Immature natural killer cell (primary cell): ENCODE measurements around the gene CD40. TPM values are rescaled to one million over a fixed set of nuclear protein-coding genes. Genes with fewer than 3 reads are reported as not detected.

ENCODE experiments used
- DNase-seq, 3 donors: peaks; one replicate each; pipeline ENCODE4 v3.0.0; 2022; ENCODE audit warnings: mixed read lengths in 1 of 3
- H3K27ac Mint-ChIP-seq, 6 donors: one replicate each; pipeline ENCODE4 v1.8.0; 2020; ENCODE audit warnings: mixed read lengths in 6 of 6, mild to moderate bottlenecking in 5 of 6, inconsistent platforms in 4 of 6, moderate library complexity in 3 of 6
- H3K27me3 Mint-ChIP-seq, 3 donors: one replicate each; pipeline ENCODE4 v1.8.0; 2020 to 2021; ENCODE audit warnings: low read depth in 3 of 3, mild to moderate bottlenecking in 3 of 3, mixed read lengths in 3 of 3, moderate library complexity in 3 of 3, inconsistent platforms in 1 of 3
- H3K36me3 Mint-ChIP-seq, 3 donors: one replicate each; pipeline ENCODE4 v1.8.0; 2020; ENCODE audit warnings: mixed read lengths in 3 of 3, inconsistent platforms in 2 of 3, mild to moderate bottlenecking in 2 of 3
- H3K4me1 Mint-ChIP-seq, 2 donors: one replicate each; pipeline ENCODE4 v1.8.0; 2020; ENCODE audit warnings: inconsistent platforms in 2 of 2, mild to moderate bottlenecking in 2 of 2, mixed read lengths in 2 of 2, moderate library complexity in 1 of 2
- H3K4me3 Mint-ChIP-seq, 5 donors: one replicate each; pipeline ENCODE4 v1.8.0; 2020; ENCODE audit warnings: mild to moderate bottlenecking in 5 of 5, mixed read lengths in 5 of 5, inconsistent platforms in 3 of 5, moderate library complexity in 3 of 5
- H3K9me3 Mint-ChIP-seq, 6 donors: one replicate each; pipeline ENCODE4 v1.8.0; 2020; ENCODE audit warnings: mild to moderate bottlenecking in 6 of 6, mixed read lengths in 6 of 6, inconsistent platforms in 4 of 6, moderate library complexity in 3 of 6
- polyA plus RNA-seq, 3 donors: library from polyadenylated mRNA; unstranded; fragments of 300-500 nt; fragmentation: Illumina TruSeq; gene quantifications; one replicate each; pipeline ENCODE4 v1.2.3, GENCODE V29; 2021

Gene CD40
- polyA plus RNA-seq, 3 donors from 2014 or later, result 4.3 to 8.3 (median 7.0) TPM

GRCh38 chr20:46133886-46134654, 16.0 kb downstream of the CD40 start:
- Mint-ChIP-seq H3K36me3 (no peaks in the 10 kb centered on the region), H3K9me3 (no peaks in the 10 kb centered on the region), H3K27ac (no peak overlapping the region), H3K4me3 (no peak overlapping the region), H3K4me1 (no peaks in the 10 kb centered on the region), H3K27me3 (peaks cover 6 to 20% (median 11%) of the 10 kb centered on the region in 3 donors)
- no peak for DNase-seq

GRCh38 chr20:46134716-46135115, 16.6 kb downstream of the CD40 start:
- Mint-ChIP-seq H3K9me3 (no peaks in the 10 kb centered on the region), H3K27me3 (peaks cover 9 to 20% (median 9%) of the 10 kb centered on the region in 3 donors), H3K4me3 (no peak overlapping the region), H3K27ac (no peak overlapping the region), H3K36me3 (no peaks in the 10 kb centered on the region), H3K4me1 (no peaks in the 10 kb centered on the region)
- DNase-seq, result no peak

GRCh38 chr20:46135856-46136633, 17.9 kb downstream of the CD40 start:
- no peaks in the 10 kb centered on the region for H3K4me1 Mint-ChIP-seq
- no peak overlapping the region for H3K4me3 Mint-ChIP-seq
- DNase-seq, result no peak
- H3K36me3 Mint-ChIP-seq, result no peaks in the 10 kb centered on the region
- no peak overlapping the region for H3K27ac Mint-ChIP-seq
- peaks cover 9 to 19% (median 9%) of the 10 kb centered on the region in 3 donors for H3K27me3 Mint-ChIP-seq
- no peaks in the 10 kb centered on the region for H3K9me3 Mint-ChIP-seq

- no peak for DNase-seq
- no peaks in the 10 kb centered on the region for H3K36me3 Mint-ChIP-seq
- no peaks in the 10 kb centered on the region for H3K4me1 Mint-ChIP-seq
- H3K4me3 Mint-ChIP-seq, result no peak overlapping the region
- peaks cover 3 to 20% (median 6%) of the 10 kb centered on the region in 3 donors for H3K27me3 Mint-ChIP-seq
- H3K27ac Mint-ChIP-seq, result no peak overlapping the region
- H3K9me3 Mint-ChIP-seq, result no peaks in the 10 kb centered on the region
Measured at GRCh38 chr20:46137816-46138215, 19.7 kb downstream of the CD40 start.

GRCh38 chr20:46139266-46139889, 21.3 kb downstream of the CD40 start:
- H3K4me3 Mint-ChIP-seq, result no peak overlapping the region
- no peak for DNase-seq
- no peaks in the 10 kb centered on the region for H3K36me3 Mint-ChIP-seq
- no peaks in the 10 kb centered on the region for H3K4me1 Mint-ChIP-seq
- no peaks in the 10 kb centered on the region for H3K9me3 Mint-ChIP-seq
- H3K27ac Mint-ChIP-seq, result no peak overlapping the region
- H3K27me3 Mint-ChIP-seq, result peaks cover 3 to 20% (median 6%) of the 10 kb centered on the region in 3 donors

- no peaks in the 10 kb centered on the region for H3K9me3 Mint-ChIP-seq
- H3K27ac Mint-ChIP-seq, result no peak overlapping the region
- no peaks in the 10 kb centered on the region for H3K4me1 Mint-ChIP-seq
- no peaks in the 10 kb centered on the region for H3K36me3 Mint-ChIP-seq
- DNase-seq, result no peak
- H3K4me3 Mint-ChIP-seq, result no peak overlapping the region
- H3K27me3 Mint-ChIP-seq, result peaks cover 6 to 20% (median 6%) of the 10 kb centered on the region in 3 donors
Measured at GRCh38 chr20:46139908-46140482, 21.9 kb downstream of the CD40 start.

GRCh38 chr20:46142124-46142523, 24.0 kb downstream of the CD40 start:
- no peak overlapping the region for H3K27ac Mint-ChIP-seq
- H3K36me3 Mint-ChIP-seq, result no peaks in the 10 kb centered on the region
- H3K4me3 Mint-ChIP-seq, result no peak overlapping the region
- no peak for DNase-seq
- H3K4me1 Mint-ChIP-seq, result no peaks in the 10 kb centered on the region
- no peaks in the 10 kb centered on the region for H3K9me3 Mint-ChIP-seq
- peaks cover 6 to 14% (median 6%) of the 10 kb centered on the region in 3 donors for H3K27me3 Mint-ChIP-seq

GRCh38 chr20:46144432-46145025, 26.4 kb downstream of the CD40 start:
- Mint-ChIP-seq H3K27ac (no peak overlapping the region), H3K36me3 (no peaks in the 10 kb centered on the region), H3K4me1 (no peaks in the 10 kb centered on the region), H3K4me3 (no peak overlapping the region), H3K9me3 (no peaks in the 10 kb centered on the region), H3K27me3 (peaks cover 4 to 8% (median 5%) of the 10 kb centered on the region in 3 donors)
- DNase-seq, result no peak

GRCh38 chr20:46145713-46146112, 27.6 kb downstream of the CD40 start:
- H3K9me3 Mint-ChIP-seq, result no peaks in the 10 kb centered on the region
- H3K4me1 Mint-ChIP-seq, result no peaks in the 10 kb centered on the region
- no peak overlapping the region for H3K27ac Mint-ChIP-seq
- peaks cover 3 to 6% (median 4%) of the 10 kb centered on the region in 3 donors for H3K27me3 Mint-ChIP-seq
- no peaks in the 10 kb centered on the region for H3K36me3 Mint-ChIP-seq
- no peak overlapping the region for H3K4me3 Mint-ChIP-seq
- no peak for DNase-seq

GRCh38 chr20:46148313-46149208, 30.4 kb downstream of the CD40 start:
- DNase-seq, result no peak
- H3K27ac Mint-ChIP-seq, result no peak overlapping the region
- H3K27me3 Mint-ChIP-seq, result peaks cover 0 to 3% (median 2%) of the 10 kb centered on the region in 3 donors
- no peaks in the 10 kb centered on the region for H3K9me3 Mint-ChIP-seq
- no peak overlapping the region for H3K4me3 Mint-ChIP-seq
- no peaks in the 10 kb centered on the region for H3K36me3 Mint-ChIP-seq
- H3K4me1 Mint-ChIP-seq, result no peaks in the 10 kb centered on the region

- no peak overlapping the region for H3K27ac Mint-ChIP-seq
- peaks cover 2 to 8% (median 3%) of the 10 kb centered on the region in 3 donors for H3K27me3 Mint-ChIP-seq
- DNase-seq, result no peak
- H3K4me3 Mint-ChIP-seq, result no peak overlapping the region
- H3K9me3 Mint-ChIP-seq, result no peaks in the 10 kb centered on the region
- no peaks in the 10 kb centered on the region for H3K4me1 Mint-ChIP-seq
- no peaks in the 10 kb centered on the region for H3K36me3 Mint-ChIP-seq
Measured at GRCh38 chr20:46150943-46151342, 32.8 kb downstream of the CD40 start.

- peaks cover 2 to 8% (median 5%) of the 10 kb centered on the region in 3 donors for H3K27me3 Mint-ChIP-seq
- no peaks in the 10 kb centered on the region for H3K4me1 Mint-ChIP-seq
- no peaks in the 10 kb centered on the region for H3K9me3 Mint-ChIP-seq
Measured at GRCh38 chr20:46151936-46152335, 33.8 kb downstream of the CD40 start.

More at GRCh38 chr20:46151936-46152335, 33.8 kb downstream of the CD40 start:
- H3K36me3 Mint-ChIP-seq, result no peaks in the 10 kb centered on the region
- H3K27ac Mint-ChIP-seq, result no peak overlapping the region
- H3K4me3 Mint-ChIP-seq, result no peak overlapping the region
- DNase-seq, result no peak
